ENCODE results near the gene ELMOD1.

The ELMOD1 gene

GRCh38 chr11:107688322-107688918 lies 97.5 kb downstream of the ELMOD1 start:
- DNase-seq (ENCODE audit: low spot score), result no peak

GRCh38 chr11:107689317-107690202 lies 98.6 kb downstream of the ELMOD1 start:
- peak; percentile 62 for DNase-seq (ENCODE audit: low spot score)

GRCh38 chr11:107691000-107691750 lies 100.2 kb downstream of the ELMOD1 start:
- DNase-seq (ENCODE audit: low spot score), result no peak

GRCh38 chr11:107695446-107695845 lies 104.5 kb downstream of the ELMOD1 start:
- no peak for DNase-seq (ENCODE audit: low spot score)

- no peak for DNase-seq (ENCODE audit: low spot score)
These were observed 105.2 kb downstream of the ELMOD1 start for GRCh38 chr11:107696140-107696539.

GRCh38 chr11:107697291-107697690 lies 106.3 kb downstream of the ELMOD1 start:
- no peak for DNase-seq (ENCODE audit: low spot score)

- DNase-seq (ENCODE audit: low spot score), result peak; percentile 68
These were observed 108.7 kb downstream of the ELMOD1 start for GRCh38 chr11:107699371-107700285.

- no peak for DNase-seq (ENCODE audit: low spot score)
These were observed 111.2 kb downstream of the ELMOD1 start for GRCh38 chr11:107702109-107702660.

- no peak for DNase-seq (ENCODE audit: low spot score)
These were observed 111.8 kb downstream of the ELMOD1 start for GRCh38 chr11:107702723-107703122.

GRCh38 chr11:107704451-107704850 lies 113.5 kb downstream of the ELMOD1 start:
- DNase-seq (ENCODE audit: low spot score), result no peak

- no peak for DNase-seq (ENCODE audit: low spot score)
These were observed 114.1 kb downstream of the ELMOD1 start for GRCh38 chr11:107705027-107705426.

GRCh38 chr11:107706531-107706930 lies 115.6 kb downstream of the ELMOD1 start:
- DNase-seq (ENCODE audit: low spot score), result no peak

GRCh38 chr11:107707215-107707671 lies 116.3 kb downstream of the ELMOD1 start:
- DNase-seq (ENCODE audit: low spot score), result no peak

GRCh38 chr11:107707807-107708206 lies 116.9 kb downstream of the ELMOD1 start:
- no peak for DNase-seq (ENCODE audit: low spot score)

- DNase-seq (ENCODE audit: low spot score), result no peak
These were observed 117.8 kb downstream of the ELMOD1 start for GRCh38 chr11:107708792-107709191.

- DNase-seq (ENCODE audit: low spot score), result no peak
These were observed 119.4 kb downstream of the ELMOD1 start for GRCh38 chr11:107710301-107710700.

- DNase-seq (ENCODE audit: low spot score), result no peak
These were observed 121.2 kb downstream of the ELMOD1 start, which contains the start of gene SLN for GRCh38 chr11:107711861-107712755. TSS of gene SLN (minus strand) at chr11:107712056.

- peak; percentile 48 for DNase-seq (ENCODE audit: low spot score)
These were observed 122.1 kb downstream of the ELMOD1 start for GRCh38 chr11:107713009-107713408.
